Measurements from ENCODE around the gene HPCAL1. TPM values are rescaled to one million over a fixed set of nuclear protein-coding genes. Genes with fewer than 3 reads are reported as not detected.
A peak's percentile ranks its signal among the peaks of the same experiment; 100 is the strongest.

The HPCAL1 gene
- total RNA-seq, 1 experiment from 2014 or later = 26.9 TPM

DNA sequence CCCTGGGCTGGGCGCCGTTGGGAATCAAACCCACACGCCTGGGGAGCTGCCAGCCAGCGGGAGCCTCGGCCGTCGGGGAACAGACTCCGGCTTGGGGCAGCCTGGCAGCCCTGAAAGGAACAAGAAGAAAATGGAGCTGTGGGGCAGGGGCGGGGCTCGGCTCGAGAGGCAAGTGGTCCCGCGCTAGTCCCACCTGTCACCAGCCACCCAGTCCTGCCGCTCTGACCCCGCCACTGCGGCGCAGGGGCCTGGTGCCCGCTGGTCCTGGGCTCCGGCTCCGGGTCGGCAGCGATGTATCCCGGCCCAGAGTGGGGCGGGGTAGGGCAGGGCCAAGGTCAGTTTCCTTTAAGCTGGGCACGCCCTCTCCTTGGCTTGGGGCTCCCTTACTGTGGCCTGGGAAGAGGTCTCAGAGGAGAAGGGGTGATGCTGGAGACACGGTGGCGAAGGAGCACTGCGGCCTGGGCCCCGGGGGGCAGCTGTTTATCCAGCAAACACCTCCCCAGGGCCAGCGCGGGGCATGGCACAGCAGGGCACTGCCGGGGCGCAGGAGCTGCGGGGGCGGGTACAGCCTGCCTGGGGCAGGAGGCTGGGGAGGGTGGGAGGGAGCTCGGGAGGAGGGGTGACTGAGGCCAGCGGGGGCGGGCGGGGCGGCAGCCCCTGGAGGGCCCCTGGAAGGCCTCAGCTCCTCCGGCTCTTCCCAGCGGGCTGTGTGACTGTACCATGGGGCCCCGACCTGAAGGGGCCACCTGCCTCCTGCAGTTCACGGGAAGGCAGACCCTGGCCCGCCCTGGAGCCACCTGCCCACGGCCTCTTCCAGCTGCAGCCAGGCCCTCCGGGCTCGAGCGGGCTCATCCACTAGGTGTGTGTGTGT, 129.8 kb downstream of the HPCAL1 start:
- H3K27ac Mint-ChIP-seq (ENCODE audit: unreplicated experiment) = no peak overlapping the region
- no peaks in the 10 kb centered on the region for H3K9me3 Mint-ChIP-seq (ENCODE audit: unreplicated experiment)
- no peaks in the 10 kb centered on the region for H3K27me3 Mint-ChIP-seq (ENCODE audit: insufficient read depth, unreplicated experiment)
- BruUV-seq (replicated peaks) = no TSS peak
- Histone ChIP-seq H3K36me3 (ENCODE audit: control insufficient read depth, insufficient read depth, low read length) (no peaks in the 10 kb centered on the region), H3K27me3 (replicated peaks; ENCODE audit: control insufficient read depth, insufficient read depth, low read length) (no peaks in the 10 kb centered on the region), H3K9me3 (no peaks in the 10 kb centered on the region), H3K4me3 (ENCODE audit: low read depth, low read length) (peak overlapping the region; percentile 33), H3K4me1 (peaks cover 18% of the 10 kb centered on the region)
- CTCF ChIA-PET = interaction anchor here (0.6 to 5.2 kb wide), 6 partner anchors 15 to 360 kb away, joined by 3 to 69 read pairs (median 4); no protein-coding TSS in a partner anchor
- peaks cover under 1% of the 10 kb centered on the region for H3K36me3 Mint-ChIP-seq (ENCODE audit: insufficient read depth, unreplicated experiment)
- no peak for TF ChIP-seq CTCF (IDR thresholded peaks at IDR 0.05; ENCODE audit: insufficient read depth in 1 of 2, low read depth in 1 of 2, low read length in 1 of 2, severe bottlenecking in 1 of 2, unreplicated experiment in 1 of 2)
- H3K4me1 Mint-ChIP-seq (ENCODE audit: low read depth, unreplicated experiment) = peaks cover 8% of the 10 kb centered on the region
- peak overlapping the region; percentile 49 for H3K4me3 Mint-ChIP-seq (ENCODE audit: unreplicated experiment)
- POLR2A ChIA-PET = interaction anchor here (0.6 kb wide), 1 partner anchor 360 kb away, joined by 7 read pairs; no protein-coding TSS in a partner anchor
- intact Hi-C loops (cut with micrococcal nuclease; ENCODE audit: unreplicated experiment) = loop anchor here (10.0 kb wide), 2 partner anchors 158 to 618 kb away; no protein-coding TSS in a partner anchor
- no peak for DNase-seq

DNA sequence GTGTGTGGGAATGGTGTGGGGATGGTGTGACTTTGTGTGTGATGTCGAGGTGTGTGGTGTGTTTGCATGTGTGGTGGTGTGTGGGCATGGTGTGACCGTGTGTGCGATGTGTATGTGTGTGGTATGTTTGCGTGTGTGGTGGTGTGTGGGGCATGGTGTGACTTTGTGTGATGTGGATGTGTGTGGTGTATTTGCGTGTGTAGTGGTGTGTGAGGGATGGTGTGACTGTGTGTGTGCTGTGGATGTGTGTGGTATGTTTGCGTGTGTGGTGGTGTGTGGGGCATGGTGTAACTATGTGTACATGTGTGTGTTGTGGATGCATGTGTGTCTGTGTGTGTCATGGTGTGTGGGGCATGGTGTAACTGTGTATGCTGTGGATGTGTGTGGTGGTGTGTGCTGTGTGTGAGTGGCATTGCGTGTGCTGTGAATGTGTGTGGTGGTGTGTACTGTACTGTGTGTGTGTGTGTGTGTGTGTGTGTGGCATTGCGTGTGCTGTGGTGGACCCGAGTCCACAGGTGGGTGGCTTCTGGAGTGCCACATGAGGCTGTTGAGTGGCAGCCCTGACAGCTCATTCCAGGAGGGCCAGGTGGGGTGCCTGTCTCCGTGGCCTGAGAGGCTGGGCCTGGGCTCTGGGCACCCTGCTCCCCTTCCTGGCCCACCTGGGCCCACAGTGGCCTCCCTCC, 130.7 kb downstream of the HPCAL1 start:
- BruUV-seq (replicated peaks) = no TSS peak
- peaks cover 8% of the 10 kb centered on the region for H3K4me1 Mint-ChIP-seq (ENCODE audit: low read depth, unreplicated experiment)
- H3K27me3 Mint-ChIP-seq (ENCODE audit: insufficient read depth, unreplicated experiment) = no peaks in the 10 kb centered on the region
- Histone ChIP-seq H3K4me3 (ENCODE audit: low read depth, low read length) (peak overlapping the region; percentile 12), H3K9me3 (no peaks in the 10 kb centered on the region), H3K4me1 (peaks cover 18% of the 10 kb centered on the region), H3K36me3 (ENCODE audit: control insufficient read depth, insufficient read depth, low read length) (no peaks in the 10 kb centered on the region; the same call in 1 of the 2 replicates), H3K27me3 (replicated peaks; ENCODE audit: control insufficient read depth, insufficient read depth, low read length) (no peaks in the 10 kb centered on the region)
- no peak for DNase-seq
- TF ChIP-seq CTCF (IDR thresholded peaks at IDR 0.05; ENCODE audit: insufficient read depth in 1 of 2, low read depth in 1 of 2, low read length in 1 of 2, severe bottlenecking in 1 of 2, unreplicated experiment in 1 of 2) = no peak
- peak overlapping the region; percentile 1 for H3K4me3 Mint-ChIP-seq (ENCODE audit: unreplicated experiment)
- intact Hi-C loops (cut with micrococcal nuclease; ENCODE audit: unreplicated experiment) = loop anchor here (10.0 kb wide), 2 partner anchors 159 to 619 kb away; no protein-coding TSS in a partner anchor
- H3K36me3 Mint-ChIP-seq (ENCODE audit: insufficient read depth, unreplicated experiment) = peaks cover 9% of the 10 kb centered on the region
- no peak overlapping the region for H3K27ac Mint-ChIP-seq (ENCODE audit: unreplicated experiment)
- ChIA-PET POLR2A (interaction anchor here (2.0 kb wide), 1 partner anchor 25 kb away, joined by 8 read pairs; no protein-coding TSS in a partner anchor), CTCF (interaction anchor here (1.1 to 5.2 kb wide), 6 partner anchors 15 to 361 kb away, joined by 3 to 69 read pairs (median 35); partner anchors contain the start of gene RRM2)
- no peaks in the 10 kb centered on the region for H3K9me3 Mint-ChIP-seq (ENCODE audit: unreplicated experiment)

Measured in Caco-2 (cell line).